GM12878 (cell line): ENCODE data around the gene CCDC57. TPM values are rescaled to one million over a fixed set of nuclear protein-coding genes. Genes with fewer than 3 reads are reported as not detected.

Experiments used
- SIN3A ChIP-seq: IDR thresholded peaks from 2 replicates; pipeline ENCODE4 v1.6.1; 2012; ENCODE audit warnings: low read depth, low read length, improper control_type of control experiment
- TARDBP ChIP-seq: IDR thresholded peaks from 2 replicates; pipeline ENCODE4 v1.6.1; 2016; ENCODE audit warnings: borderline replicate concordance
- YBX1 ChIP-seq: fragments of 450-650 bp; IDR thresholded peaks from 2 replicates; pipeline ENCODE4 v1.6.1; 2016; ENCODE audit warnings: antibody characterized with exemption
- ZBED1 ChIP-seq: IDR thresholded peaks from 2 replicates; pipeline ENCODE4 v1.6.1; 2016; ENCODE audit warnings: borderline replicate concordance
- ZNF274 ChIP-seq: IDR thresholded peaks from one replicate; pipeline ENCODE4 v1.8.0; 2011; ENCODE audit not compliant: insufficient read length, insufficient read depth
- polyA plus RNA-seq, 11 experiments: library from polyadenylated mRNA; depleted of rRNA in 4 of 11; unstranded in 6 of 11; stranded (reverse) in 5 of 11; fragments of >200 nt; fragmentation: Nextera tagmentation in 4 of 11; fragmentation: Illumina TruSeq in 1 of 11; extraction: Ambion mirVana in 4 of 11; extraction: Trizol in 1 of 11; gene quantifications; 1 replicate in 1 of 11; 2 replicates in 10 of 11; pipeline versions ENCODE4 v1.2.1 to v1.2.3, GENCODE V29; 2011 to 2016; ENCODE audit warnings: inconsistent platforms in 2 of 11, missing spikeins in 2 of 11, low read depth in 1 of 11
- total RNA-seq, 4 experiments: library from RNA; depleted of rRNA in 3 of 4; stranded (reverse); fragments of >200 nt in 3 of 4; fragmentation: Illumina TruSeq in 1 of 4; extraction: Trizol in 1 of 4; gene quantifications; 2 replicates each; pipeline versions ENCODE4 v1.2.1 to v1.2.3, GENCODE V29; 2013 to 2021
- TF ChIP-seq, protein P1 (sequence below): fragments of 450-650 bp; formaldehyde crosslinking; IDR thresholded peaks from 2 replicates; pipeline ENCODE4 v1.4.0; 2022; ENCODE audit warnings: mild to moderate bottlenecking, moderate library complexity
- TF ChIP-seq, protein P2 (sequence below): fragments of 450-650 bp; IDR thresholded peaks from 2 replicates; pipeline ENCODE4 v1.6.1; 2017; ENCODE audit warnings: mild to moderate bottlenecking
- TF ChIP-seq, protein P3 (sequence below): fragments of 450-650 bp; IDR thresholded peaks from 2 replicates; pipeline ENCODE4 v1.6.1; 2016; ENCODE audit warnings: mild to moderate bottlenecking, moderate library complexity, borderline replicate concordance

CCDC57 gene
- total and polyA plus RNA-seq, 10 of the 15 experiments (the other 5 are each of a cell fraction or from before 2014, with no cell fraction given) = 5.4 to 123 (median 45.8) TPM

DNA sequence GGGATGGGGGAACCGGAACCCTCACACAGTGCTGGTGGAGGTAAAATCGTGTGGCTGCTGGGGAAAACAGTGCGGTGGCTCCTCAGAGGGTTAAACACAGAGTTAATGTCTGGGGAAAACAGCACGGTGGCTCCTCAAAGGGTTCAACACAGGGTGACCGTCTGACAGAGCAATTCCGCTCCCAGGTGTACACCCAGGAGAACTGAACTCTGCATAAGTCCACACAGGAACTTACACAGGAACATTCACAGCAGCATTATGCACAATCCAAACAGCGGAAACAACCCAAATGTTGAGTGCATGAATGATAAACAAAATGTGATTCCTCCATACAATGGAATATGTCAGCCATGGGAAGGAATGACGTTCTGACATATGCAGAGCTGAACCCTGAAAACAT, 51.4 kb downstream of the CCDC57 start (continued):
- TF ChIP-seq, protein P1, sequence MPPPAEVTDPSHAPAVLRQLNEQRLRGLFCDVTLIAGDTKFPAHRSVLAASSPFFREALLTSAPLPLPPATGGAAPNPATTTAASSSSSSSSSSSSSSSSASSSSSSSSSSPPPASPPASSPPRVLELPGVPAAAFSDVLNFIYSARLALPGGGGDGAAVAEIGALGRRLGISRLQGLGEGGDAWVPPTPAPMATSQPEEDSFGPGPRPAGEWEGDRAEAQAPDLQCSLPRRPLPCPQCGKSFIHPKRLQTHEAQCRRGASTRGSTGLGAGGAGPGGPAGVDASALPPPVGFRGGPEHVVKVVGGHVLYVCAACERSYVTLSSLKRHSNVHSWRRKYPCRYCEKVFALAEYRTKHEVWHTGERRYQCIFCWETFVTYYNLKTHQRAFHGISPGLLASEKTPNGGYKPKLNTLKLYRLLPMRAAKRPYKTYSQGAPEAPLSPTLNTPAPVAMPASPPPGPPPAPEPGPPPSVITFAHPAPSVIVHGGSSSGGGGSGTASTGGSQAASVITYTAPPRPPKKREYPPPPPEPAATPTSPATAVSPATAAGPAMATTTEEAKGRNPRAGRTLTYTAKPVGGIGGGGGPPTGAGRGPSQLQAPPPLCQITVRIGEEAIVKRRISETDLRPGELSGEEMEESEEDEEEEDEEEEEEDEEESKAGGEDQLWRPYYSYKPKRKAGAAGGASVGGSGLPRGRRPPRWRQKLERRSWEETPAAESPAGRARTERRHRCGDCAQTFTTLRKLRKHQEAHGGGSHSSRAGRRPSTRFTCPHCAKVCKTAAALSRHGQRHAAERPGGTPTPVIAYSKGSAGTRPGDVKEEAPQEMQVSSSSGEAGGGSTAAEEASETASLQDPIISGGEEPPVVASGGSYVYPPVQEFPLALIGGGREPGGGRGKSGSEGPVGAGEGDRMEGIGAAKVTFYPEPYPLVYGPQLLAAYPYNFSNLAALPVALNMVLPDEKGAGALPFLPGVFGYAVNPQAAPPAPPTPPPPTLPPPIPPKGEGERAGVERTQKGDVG (CRISPR knock-in tag) = no peak
- TF ChIP-seq, protein P2, sequence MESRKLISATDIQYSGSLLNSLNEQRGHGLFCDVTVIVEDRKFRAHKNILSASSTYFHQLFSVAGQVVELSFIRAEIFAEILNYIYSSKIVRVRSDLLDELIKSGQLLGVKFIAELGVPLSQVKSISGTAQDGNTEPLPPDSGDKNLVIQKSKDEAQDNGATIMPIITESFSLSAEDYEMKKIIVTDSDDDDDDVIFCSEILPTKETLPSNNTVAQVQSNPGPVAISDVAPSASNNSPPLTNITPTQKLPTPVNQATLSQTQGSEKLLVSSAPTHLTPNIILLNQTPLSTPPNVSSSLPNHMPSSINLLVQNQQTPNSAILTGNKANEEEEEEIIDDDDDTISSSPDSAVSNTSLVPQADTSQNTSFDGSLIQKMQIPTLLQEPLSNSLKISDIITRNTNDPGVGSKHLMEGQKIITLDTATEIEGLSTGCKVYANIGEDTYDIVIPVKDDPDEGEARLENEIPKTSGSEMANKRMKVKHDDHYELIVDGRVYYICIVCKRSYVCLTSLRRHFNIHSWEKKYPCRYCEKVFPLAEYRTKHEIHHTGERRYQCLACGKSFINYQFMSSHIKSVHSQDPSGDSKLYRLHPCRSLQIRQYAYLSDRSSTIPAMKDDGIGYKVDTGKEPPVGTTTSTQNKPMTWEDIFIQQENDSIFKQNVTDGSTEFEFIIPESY = no peak
- TF ChIP-seq SIN3A = no peak
- TF ChIP-seq YBX1 = no peak
- TF ChIP-seq, protein P3, sequence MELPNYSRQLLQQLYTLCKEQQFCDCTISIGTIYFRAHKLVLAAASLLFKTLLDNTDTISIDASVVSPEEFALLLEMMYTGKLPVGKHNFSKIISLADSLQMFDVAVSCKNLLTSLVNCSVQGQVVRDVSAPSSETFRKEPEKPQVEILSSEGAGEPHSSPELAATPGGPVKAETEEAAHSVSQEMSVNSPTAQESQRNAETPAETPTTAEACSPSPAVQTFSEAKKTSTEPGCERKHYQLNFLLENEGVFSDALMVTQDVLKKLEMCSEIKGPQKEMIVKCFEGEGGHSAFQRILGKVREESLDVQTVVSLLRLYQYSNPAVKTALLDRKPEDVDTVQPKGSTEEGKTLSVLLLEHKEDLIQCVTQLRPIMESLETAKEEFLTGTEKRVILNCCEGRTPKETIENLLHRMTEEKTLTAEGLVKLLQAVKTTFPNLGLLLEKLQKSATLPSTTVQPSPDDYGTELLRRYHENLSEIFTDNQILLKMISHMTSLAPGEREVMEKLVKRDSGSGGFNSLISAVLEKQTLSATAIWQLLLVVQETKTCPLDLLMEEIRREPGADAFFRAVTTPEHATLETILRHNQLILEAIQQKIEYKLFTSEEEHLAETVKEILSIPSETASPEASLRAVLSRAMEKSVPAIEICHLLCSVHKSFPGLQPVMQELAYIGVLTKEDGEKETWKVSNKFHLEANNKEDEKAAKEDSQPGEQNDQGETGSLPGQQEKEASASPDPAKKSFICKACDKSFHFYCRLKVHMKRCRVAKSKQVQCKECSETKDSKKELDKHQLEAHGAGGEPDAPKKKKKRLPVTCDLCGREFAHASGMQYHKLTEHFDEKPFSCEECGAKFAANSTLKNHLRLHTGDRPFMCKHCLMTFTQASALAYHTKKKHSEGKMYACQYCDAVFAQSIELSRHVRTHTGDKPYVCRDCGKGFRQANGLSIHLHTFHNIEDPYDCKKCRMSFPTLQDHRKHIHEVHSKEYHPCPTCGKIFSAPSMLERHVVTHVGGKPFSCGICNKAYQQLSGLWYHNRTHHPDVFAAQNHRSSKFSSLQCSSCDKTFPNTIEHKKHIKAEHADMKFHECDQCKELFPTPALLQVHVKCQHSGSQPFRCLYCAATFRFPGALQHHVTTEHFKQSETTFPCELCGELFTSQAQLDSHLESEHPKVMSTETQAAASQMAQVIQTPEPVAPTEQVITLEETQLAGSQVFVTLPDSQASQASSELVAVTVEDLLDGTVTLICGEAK = no peak
- TF ChIP-seq TARDBP = no peak
- TF ChIP-seq ZBED1 = no peak
- TF ChIP-seq ZNF274 = no peak
